Measurements from ENCODE around the gene CCT4.
A peak's percentile ranks its signal among the peaks of the same experiment; 100 is the strongest.
"Not testable (repeated sequence)": the region's sequence is repeated elsewhere in the genome, so short reads cannot be mapped to it uniquely, and the experiment has no call there.

Gene CCT4

DNA sequence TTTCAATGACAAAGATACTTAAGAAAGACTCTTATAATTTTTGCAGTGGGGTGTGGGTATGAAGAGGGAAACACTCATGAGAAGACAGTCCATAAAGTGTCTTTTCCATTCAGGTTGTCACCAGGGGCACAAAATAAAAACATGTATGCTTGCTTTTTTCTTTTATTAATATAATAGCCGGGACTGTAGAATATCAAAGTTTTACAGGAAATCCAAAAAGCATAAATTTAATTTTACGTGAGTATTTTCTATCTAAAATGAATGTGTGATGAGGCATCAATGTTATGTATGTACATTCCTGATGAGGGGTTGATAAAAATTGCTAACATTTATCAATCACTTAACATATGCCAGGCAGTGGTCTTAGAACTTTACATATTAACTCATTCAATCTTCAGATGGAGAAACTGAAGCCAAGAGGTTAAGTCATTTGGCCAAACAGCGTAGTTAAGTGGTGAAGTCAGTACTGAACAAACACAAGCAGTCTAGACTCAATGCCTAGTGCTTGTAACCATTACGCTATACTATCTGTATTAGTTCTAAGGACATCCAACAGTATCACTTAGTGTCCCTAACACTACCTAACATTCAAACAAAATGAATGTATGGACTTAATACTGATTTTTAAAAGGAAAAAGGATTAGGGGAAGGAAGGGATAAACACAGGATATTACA, 10.7 kb downstream of the CCT4 start:
- no peak for DNase-seq

DNA sequence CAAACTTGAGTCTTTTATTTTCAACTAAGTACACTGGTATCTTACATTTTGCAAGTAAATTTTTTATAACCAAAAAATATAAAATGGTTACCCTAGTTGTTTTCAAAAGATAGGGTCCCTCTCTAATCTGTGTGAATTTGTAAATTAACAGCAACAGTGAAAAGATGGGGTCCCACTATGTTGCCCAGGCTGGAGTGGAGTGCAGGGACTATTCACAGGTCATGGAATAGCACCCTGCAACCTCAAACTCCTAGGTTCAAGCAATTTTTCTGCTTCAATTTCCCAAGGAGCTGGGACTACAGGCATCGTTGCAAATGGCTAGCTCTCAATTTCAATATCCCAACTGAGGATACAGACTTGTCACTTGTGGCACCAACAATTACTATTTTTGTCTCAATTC, 12.1 kb downstream of the CCT4 start:
- DNase-seq = no peak

DNA sequence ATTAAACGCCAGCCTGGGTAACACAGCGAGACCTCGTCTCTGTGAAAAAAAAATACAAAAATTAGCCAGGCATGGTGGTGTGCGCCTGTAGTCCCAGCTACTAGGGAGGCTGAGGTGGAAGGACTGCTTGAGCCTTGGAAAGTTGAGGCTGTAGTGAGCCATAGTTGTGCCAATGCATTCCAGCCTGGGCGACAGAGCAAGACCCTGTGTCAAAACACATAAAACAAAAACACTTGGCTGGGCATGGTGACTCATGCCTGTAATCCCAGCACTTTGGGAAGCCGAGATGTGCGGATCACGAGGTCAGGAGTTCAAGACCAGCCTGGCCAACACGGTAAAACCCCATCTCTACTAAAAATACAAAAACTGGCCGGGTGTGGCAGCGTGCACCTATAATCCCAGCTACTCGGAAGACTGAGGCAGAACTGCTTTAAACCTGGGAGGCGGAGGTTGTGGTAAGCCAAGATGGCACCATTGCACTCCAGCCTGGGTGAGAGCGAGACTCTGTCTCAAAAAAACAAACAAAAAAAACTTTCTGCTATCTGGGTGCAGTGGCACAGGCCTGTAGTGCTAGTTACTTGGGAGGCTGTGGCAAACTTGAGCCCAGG, 21.9 kb downstream of the CCT4 start:
- not testable (repeated sequence) for DNase-seq

DNA sequence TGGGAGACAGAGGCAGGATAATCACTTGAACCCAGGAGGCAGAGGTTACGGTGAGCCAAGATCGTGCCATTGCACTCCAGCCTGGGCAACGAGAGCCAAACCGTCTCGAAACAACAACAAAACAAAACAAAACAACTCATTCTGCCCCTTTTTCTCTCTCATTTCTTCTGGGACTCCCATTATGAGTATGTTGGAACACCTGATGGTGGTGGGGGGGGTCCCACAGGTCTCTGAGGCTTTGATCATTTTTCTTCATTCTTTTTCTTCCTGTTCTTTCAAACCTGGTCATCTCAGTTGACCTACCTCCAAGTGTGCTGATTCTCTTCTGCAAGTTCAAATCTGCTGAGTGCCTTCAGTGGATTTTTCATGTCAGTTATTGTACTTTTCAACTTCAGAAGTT, 26.4 kb downstream of the CCT4 start:
- DNase-seq = no peak

DNA sequence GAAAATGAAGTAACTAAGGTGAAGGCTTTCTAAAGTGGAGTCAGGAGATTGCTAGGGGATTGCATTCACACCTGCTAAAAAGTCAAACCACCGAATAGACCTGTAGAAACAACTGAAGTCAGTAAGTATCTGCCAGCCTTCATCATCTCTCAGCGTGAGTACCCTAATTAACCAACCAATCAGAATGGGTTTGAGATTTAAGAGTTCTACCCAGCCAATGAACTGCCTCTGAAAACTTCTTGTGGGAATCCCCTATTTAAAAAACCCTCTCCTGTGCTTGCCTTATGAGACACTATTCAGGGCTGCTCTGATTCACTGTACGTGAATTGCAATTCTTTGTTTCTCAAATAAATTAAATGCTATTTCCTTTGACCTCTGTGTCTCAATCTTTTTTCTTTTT, 31.2 kb downstream of the CCT4 start:
- no peak for DNase-seq

DNA sequence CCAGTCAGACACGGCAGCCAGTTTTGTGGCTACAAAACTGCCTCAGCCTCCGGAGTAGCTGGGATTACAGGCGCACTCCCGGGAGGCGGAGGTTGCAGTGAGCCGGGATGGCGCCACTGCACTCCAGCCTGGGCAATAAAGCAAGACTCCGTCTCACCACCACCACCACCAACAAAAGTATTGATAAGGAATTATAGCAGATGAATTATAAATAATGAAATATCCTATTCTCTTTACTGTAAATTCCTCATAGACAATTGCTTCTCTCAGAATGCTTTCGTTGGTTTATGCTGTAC, 33.2 kb downstream of the CCT4 start:
- DNase-seq = no peak

DNA sequence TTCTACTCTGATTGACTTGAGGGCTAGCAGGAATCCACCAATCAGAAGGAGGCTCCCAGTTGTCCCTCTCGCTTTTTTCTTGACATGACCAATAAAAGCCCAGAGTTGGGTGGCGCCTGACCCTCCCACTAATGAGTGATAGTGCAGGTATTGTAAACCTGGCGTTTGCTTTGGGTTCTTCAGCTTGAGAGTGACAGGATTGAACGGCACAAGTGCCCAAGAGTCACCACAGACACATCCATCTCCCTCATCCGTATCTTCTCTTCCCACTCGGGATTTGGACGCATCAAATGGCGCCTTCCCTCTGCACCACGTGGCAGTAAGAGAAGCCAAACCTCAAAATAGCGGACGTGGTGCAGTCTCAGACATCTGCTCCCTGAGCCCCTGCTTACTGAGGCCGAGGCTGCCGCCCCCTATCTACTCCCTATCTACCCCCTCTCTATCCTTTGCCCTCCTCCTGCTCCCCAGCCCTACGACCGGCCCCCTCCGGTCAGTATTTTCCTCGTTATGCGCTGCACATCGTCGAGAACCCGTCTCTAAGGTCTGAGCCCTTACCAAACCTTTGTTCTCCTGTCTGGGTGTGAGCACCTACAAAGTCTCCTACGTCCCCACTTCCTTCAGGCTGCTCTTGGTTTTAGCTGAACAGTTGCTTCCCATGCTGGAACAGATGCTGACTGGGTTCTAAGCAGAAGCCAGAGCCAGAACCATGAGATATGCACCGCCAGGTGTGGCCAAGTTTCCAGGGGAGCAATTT, 33.7 kb downstream of the CCT4 start:
- peak; percentile 94 for DNase-seq

DNA sequence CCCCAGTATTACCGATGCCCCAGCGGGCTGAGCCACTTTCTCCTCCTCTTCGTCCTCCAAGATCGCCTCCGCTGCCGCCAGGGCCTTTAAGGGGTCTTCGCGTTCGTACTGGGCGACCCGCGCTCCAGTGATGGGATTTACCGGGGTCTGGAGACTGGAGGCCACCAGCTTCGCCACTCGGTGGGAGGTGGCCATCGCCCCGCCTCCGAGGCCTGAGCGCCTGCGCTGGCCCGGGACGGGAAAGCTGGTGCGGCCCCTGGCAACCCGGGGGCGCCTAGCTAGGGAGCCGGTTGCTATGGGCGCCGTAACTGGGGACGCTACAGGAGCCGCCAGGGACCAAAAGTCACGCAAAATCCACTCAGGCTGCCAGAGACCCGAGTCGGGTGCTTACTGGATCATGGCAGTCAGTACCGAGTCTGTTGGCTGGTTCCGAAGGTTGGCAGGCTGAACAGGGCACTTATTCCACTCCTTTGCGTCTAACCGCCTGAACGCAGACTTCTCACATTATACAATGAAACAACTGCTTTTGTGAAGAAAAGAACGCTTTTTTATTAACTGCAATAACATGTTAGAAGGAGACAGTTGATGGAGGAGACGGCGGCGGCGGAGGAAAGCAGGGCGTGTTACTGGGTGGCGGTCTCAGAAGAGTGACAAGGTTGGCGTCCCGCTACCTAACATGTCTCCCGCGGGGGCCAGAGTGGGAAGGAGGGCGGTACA, 34.5 kb downstream of the CCT4 start, which contains the start of gene FAM161A:
Gene FAM161A, minus strand, starts transcription at position 214 of the 717 bp plus-strand sequence. Its CDS starts 19 bp downstream, at position 195.
- DNase-seq = peak; percentile 52

DNA sequence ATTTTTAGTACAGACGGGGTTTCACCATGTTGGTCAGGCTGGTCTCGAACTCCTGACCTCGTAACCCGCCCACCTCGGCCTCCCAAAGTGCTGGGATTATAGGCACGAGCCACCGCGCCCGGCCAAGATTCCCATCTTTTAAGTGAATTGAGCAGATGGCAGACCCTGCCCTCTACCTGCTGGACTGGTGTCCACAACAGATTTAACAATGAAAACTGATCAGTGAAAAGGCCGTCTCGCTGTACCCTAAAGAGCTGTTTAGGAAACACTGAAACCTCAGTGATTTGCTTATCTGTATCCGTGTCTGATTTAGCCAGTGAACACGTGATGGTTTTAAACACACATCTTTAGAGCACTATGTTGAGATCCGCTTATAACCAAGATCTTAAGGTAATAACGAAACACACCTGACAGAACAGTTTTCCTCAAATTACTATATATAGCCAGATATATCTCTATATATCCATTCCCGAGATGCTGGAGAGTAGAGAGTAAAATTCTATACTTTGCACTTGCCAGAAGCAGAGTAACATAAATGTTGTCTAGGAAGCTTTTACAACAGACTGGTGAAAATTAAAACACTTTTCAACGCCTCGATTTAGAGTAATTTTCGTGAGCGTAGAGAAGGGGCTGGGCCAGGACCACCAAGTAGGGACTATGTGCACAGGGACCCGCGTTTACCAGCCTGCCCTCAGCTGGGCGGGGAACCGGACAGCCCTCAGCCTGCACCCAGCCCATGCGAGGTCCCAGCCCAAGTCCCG, 35.2 kb downstream of the CCT4 start:
- no peak for DNase-seq

DNA sequence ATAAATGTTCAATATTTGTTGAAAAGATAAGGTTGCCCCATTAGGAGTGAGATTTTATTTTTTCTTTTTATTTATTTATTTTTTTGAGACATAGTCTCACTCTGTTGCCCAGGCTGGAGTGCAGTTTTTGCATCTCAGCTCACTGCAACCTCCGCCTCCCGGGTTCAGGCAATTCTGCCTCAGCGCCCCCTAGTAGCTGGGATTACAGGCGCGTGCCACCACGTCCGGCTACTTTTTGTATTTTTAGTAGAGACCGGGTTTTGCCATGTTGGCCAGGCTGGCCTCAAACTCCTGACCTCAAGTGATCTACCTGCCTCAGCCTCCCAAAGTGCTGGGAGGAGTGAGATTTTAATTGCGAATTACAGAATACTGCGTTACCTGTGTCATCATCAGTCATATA, 37.2 kb downstream of the CCT4 start:
- not testable (repeated sequence) for DNase-seq

DNA sequence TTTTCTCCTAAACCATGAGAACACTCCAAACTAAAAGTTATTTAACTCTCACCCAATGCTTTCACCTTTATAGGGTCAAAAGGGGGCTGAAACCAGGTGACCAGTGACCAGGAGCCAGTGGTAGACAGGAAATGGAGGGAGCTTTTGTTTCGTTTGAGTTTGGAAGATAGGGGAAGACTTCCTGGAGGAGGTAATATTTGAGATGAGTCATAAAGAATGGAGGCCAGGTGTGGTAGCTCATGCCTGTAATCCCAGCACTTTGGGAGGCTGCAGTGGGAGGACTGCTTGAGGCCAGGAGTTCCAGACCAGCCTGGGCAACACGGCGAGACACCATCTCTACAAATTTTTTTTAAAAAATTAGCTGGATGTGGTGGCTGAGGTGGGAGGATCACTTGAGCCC, 43.1 kb downstream of the CCT4 start:
- no peak for DNase-seq

DNA sequence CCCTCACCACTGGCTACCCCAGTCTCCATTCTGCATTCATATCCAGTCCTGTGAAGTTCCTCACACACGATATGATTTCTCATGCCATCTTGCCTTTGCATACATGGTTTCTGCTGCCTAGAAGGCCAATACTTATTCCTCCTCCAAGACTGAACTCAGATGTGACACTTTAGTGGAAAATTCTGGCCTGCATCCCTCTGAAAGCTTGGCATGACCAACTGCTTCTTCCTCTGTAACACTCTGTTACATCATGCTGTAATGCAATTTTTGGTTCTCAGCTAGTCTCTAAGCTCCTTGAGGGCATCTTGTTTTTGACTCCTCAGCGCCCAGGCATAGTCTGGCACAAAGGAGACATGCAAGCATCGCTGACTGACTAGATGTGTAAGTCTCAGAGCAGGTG, 47.2 kb downstream of the CCT4 start:
- DNase-seq = no peak

DNA sequence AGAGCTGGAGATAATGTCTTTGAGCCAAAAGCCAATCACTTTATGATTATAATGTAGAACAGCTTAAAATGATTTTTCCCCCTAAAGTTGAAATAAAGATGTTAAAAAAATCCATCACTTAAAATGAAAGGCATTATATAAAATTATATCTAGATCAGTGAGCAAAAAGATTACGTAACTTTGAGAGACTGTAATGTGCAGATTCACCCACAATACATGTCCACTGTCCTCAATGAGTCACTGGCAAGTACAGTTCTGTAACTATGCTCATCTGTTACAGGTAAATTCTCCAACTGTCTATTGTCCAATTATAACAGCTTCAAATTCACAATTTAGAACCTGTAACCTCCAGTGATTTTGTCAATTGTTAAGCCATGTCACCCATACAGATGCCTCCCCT, 53.6 kb downstream of the CCT4 start:
- no peak for DNase-seq

DNA sequence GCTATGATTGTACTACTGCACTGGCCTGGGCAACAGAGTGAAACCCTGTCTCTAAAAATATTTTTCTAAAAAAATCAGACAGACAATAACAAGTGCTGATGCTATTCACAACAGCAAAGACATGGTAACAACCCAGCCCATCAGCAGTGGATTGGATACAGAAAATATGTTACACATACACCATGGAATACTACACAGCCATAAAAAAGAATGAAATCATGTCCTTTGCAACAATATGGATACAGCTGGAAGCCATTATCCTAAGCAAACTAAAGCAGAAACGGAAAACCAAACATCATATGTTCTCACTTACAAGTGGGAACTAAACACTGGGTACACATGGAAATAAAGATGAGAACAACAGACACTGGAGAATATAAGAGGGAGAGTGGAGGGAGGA, 54.5 kb downstream of the CCT4 start:
- no peak for DNase-seq

DNA sequence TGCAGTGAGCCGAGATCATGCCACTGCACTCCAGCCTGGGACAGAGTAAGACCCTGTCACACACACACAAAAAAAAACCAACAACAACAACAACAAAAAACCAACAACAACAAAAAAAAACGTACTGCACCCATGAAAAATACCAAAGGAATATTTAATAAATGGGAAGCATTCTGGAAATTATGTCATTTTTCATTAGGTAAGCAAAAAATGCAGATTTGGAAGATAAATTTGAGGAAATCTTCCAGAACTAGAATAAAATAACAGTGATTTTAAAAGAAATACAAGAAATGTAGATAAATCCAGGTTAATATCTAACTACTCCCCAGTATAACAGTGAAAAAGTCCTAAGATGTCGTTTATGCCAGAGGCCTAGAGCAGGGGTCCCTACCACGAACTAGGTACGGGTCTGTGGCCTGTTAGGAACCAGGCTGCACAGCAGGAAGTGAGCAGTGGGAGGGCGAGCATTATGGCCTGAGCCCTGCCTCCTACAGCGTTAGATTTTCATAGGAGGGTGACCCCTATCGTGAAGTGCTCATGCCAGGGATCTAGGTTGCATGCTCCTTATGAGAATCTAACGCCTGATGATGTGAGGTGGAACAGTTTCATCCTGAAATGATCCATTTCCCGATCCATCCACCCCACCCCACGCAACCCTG, 56.1 kb downstream of the CCT4 start:
- DNase-seq = no peak

DNA sequence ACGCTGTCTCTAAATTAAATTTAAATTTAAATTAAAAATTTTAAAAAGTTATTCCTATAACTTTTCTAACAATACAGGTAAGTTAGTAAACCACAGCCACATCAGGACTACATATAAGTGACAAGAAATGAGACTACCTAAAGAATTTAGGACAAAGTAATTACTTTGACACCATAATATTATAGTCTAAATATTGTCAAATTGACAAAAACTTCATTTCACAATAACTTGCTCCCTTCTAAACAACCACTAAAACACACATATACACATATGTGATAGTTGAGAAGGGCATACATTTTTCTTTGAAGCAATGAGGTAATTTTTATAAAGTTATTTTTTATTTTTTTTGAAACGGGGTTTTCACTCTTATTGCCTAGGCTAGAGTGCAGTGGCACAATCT, 66.2 kb downstream of the CCT4 start:
- no peak for DNase-seq
